Loucy (cell line): ENCODE data around the gene SOHLH1.

Experiments
- EZH2phosphoT487 ChIP-seq: fragments of 200-600 bp; IDR thresholded peaks from 2 replicates; pipeline ENCODE4 v1.6.1; 2018; ENCODE audit warnings: antibody characterized with exemption, mild to moderate bottlenecking, moderate library complexity, borderline replicate concordance
- TF ChIP-seq, protein P1 (sequence below): fragments of 200-600 bp; sonication (generic); conservative IDR thresholded peaks from 2 replicates; pipeline ENCODE4 v1.5.1; 2014; ENCODE audit warnings: mild to moderate bottlenecking, antibody characterized with exemption, low read length

DNA sequence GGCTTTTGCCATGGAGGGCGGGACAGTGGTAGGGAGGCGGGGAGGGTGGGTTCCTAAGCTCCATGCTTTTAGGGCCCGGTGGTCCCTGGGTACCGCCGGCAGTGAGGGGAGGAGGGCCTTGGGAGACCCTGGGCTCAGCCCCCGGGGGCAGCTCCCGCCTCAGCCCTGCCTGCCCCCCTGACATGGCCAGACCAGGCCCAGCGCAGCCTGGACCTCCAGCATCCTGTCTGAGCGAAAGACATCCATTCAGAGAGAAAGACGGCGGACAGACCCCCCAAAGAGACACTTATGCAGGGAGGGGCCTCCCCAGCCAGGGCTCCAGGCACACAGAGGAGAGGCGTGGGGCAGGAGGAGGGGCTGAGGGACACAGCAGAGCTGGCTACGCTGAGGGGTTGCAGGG is 48.0 kb upstream of the SOHLH1 start:
- TF ChIP-seq EZH2phosphoT487: no peak
- TF ChIP-seq, protein P1, sequence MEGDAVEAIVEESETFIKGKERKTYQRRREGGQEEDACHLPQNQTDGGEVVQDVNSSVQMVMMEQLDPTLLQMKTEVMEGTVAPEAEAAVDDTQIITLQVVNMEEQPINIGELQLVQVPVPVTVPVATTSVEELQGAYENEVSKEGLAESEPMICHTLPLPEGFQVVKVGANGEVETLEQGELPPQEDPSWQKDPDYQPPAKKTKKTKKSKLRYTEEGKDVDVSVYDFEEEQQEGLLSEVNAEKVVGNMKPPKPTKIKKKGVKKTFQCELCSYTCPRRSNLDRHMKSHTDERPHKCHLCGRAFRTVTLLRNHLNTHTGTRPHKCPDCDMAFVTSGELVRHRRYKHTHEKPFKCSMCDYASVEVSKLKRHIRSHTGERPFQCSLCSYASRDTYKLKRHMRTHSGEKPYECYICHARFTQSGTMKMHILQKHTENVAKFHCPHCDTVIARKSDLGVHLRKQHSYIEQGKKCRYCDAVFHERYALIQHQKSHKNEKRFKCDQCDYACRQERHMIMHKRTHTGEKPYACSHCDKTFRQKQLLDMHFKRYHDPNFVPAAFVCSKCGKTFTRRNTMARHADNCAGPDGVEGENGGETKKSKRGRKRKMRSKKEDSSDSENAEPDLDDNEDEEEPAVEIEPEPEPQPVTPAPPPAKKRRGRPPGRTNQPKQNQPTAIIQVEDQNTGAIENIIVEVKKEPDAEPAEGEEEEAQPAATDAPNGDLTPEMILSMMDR: no peak
